HEK293 (cell line): ENCODE results near the gene HPD.

Source experiments
- CTCF ChIA-PET: fragments of 350-600 bp; formaldehyde crosslinking; extraction: SDS; loops from one replicate; lab custom pipeline; 2021; ENCODE audit warnings: antibody characterized with exemption; lab: Yijun Ruan, JAX
- POLR2A ChIA-PET: fragments of 300-600 bp; formaldehyde crosslinking; extraction: SDS; loops from one replicate; lab custom pipeline; 2020; ENCODE audit warnings: antibody characterized with exemption, inconsistent platforms; lab: Yijun Ruan, JAX
- H3K27ac ChIP-seq: fragments of 200-500 bp; sonication (Bioruptor generic); 2 replicates; pipeline ENCODE4 v1.5.1; 2014; ENCODE audit warnings: low read depth, low read length, control low read depth, inconsistent platforms; ENCODE audit errors: extremely low read depth
- H3K36me3 ChIP-seq, 2 experiments: fragments of 200-500 bp in 1 of 2; sonication (Bioruptor generic) in 1 of 2; 1 replicate in 1 of 2; 2 replicates in 1 of 2; pipeline ENCODE4 v1.5.1; 2014 to 2017; ENCODE audit warnings: inconsistent platforms in 2 of 2, low read length in 2 of 2; ENCODE audit not compliant: control insufficient read depth in 2 of 2, insufficient read depth in 1 of 2
- H3K4me1 ChIP-seq: fragments of 200-500 bp; sonication (Bioruptor generic); 2 replicates; pipeline ENCODE4 v1.5.1; 2014; ENCODE audit warnings: mild to moderate bottlenecking, low read length, inconsistent platforms; ENCODE audit not compliant: control insufficient read depth, insufficient read depth
- H3K4me3 ChIP-seq: 2 replicates; pipeline ENCODE4 v1.5.1; 2011; ENCODE audit warnings: low read depth, mild to moderate bottlenecking, control low read depth, low read length, moderate library complexity
- H3K9me3 ChIP-seq: fragments of 200-500 bp; sonication (Bioruptor generic); 2 replicates; pipeline ENCODE4 v1.5.1; 2014; ENCODE audit warnings: low read depth, low read length, inconsistent platforms; ENCODE audit not compliant: control insufficient read depth, insufficient read depth
- HOXC10 ChIP-seq: sonication (generic); formaldehyde crosslinking; IDR thresholded peaks from 2 replicates; pipeline ENCODE4 v1.8.1; 2023; ENCODE audit warnings: mild to moderate bottlenecking, missing genetic modification reagents
- IKZF3 ChIP-seq: fragments of 450-650 bp; IDR thresholded peaks from 2 replicates; pipeline ENCODE4 v1.5.0; 2018; ENCODE audit warnings: missing biosample characterization, mild to moderate bottlenecking, missing genetic modification characterization, moderate library complexity
- KLF7 ChIP-seq: fragments of 450-650 bp; formaldehyde crosslinking; IDR thresholded peaks from 2 replicates; pipeline ENCODE4 v1.5.1; 2016; ENCODE audit warnings: missing biosample characterization, missing genetic modification characterization, borderline replicate concordance
- KLF9 ChIP-seq: fragments of 450-650 bp; formaldehyde crosslinking; IDR thresholded peaks from 2 replicates; pipeline ENCODE4 v1.5.1; 2016; ENCODE audit warnings: missing biosample characterization, missing genetic modification characterization, low read depth
- PRDM6 ChIP-seq: fragments of 450-650 bp; formaldehyde crosslinking; IDR thresholded peaks from 2 replicates; pipeline ENCODE4 v1.5.1; 2017; ENCODE audit warnings: missing biosample characterization, missing genetic modification characterization
- SALL2 ChIP-seq: fragments of 450-650 bp; formaldehyde crosslinking; IDR thresholded peaks from 2 replicates; pipeline ENCODE4 v1.5.0; 2017; ENCODE audit warnings: missing biosample characterization, mild to moderate bottlenecking, missing genetic modification characterization, borderline replicate concordance
- TCF7L2 ChIP-seq: IDR thresholded peaks from 2 replicates; pipeline ENCODE4 v1.6.1; 2011; ENCODE audit warnings: low read depth, mild to moderate bottlenecking, inconsistent platforms, low read length, moderate library complexity, borderline replicate concordance
- ZBTB20 ChIP-seq: fragments of 450-650 bp; formaldehyde crosslinking; IDR thresholded peaks from 2 replicates; pipeline ENCODE4 v1.5.1; 2016; ENCODE audit warnings: missing biosample characterization, missing genetic modification characterization
- ZEB2 ChIP-seq: fragments of 450-650 bp; formaldehyde crosslinking; IDR thresholded peaks from 2 replicates; pipeline ENCODE4 v1.5.1; 2016; ENCODE audit warnings: missing biosample characterization, missing genetic modification characterization
- ZNF10 ChIP-seq: fragments of 450-650 bp; formaldehyde crosslinking; IDR thresholded peaks from 2 replicates; pipeline ENCODE4 v1.5.1; 2017; ENCODE audit warnings: missing biosample characterization, missing genetic modification characterization
- ZNF112 ChIP-seq: fragments of 450-650 bp; formaldehyde crosslinking; IDR thresholded peaks from 2 replicates; pipeline ENCODE4 v1.5.0; 2017; ENCODE audit warnings: missing biosample characterization, missing genetic modification characterization
- ZNF184 ChIP-seq: fragments of 450-650 bp; IDR thresholded peaks from 2 replicates; pipeline ENCODE4 v1.5.1; 2018; ENCODE audit warnings: missing biosample characterization, mild to moderate bottlenecking, missing genetic modification characterization
- ZNF19 ChIP-seq: fragments of 450-650 bp; formaldehyde crosslinking; IDR thresholded peaks from 2 replicates; pipeline ENCODE4; 2016; ENCODE audit warnings: missing biosample characterization, missing genetic modification characterization, low read depth
- ZNF202 ChIP-seq: fragments of 450-650 bp; formaldehyde crosslinking; IDR thresholded peaks from 2 replicates; pipeline ENCODE4 v1.5.1; 2016; ENCODE audit warnings: missing biosample characterization, missing genetic modification characterization, borderline replicate concordance
- ZNF23 ChIP-seq: fragments of 450-650 bp; formaldehyde crosslinking; IDR thresholded peaks from 2 replicates; pipeline ENCODE4 v1.5.1; 2016; ENCODE audit warnings: missing biosample characterization, missing genetic modification characterization, borderline replicate concordance
- ZNF302 ChIP-seq: fragments of 450-650 bp; formaldehyde crosslinking; IDR thresholded peaks from 2 replicates; pipeline ENCODE4 v1.5.1; 2016; ENCODE audit warnings: missing biosample characterization, missing genetic modification characterization, low read depth
- ZNF341 ChIP-seq: fragments of 450-650 bp; formaldehyde crosslinking; IDR thresholded peaks from 2 replicates; pipeline ENCODE4; 2016; ENCODE audit warnings: low read depth, missing biosample characterization, missing genetic modification characterization
- ZNF426 ChIP-seq: fragments of 450-650 bp; formaldehyde crosslinking; IDR thresholded peaks from 2 replicates; pipeline ENCODE4 v1.5.1; 2017; ENCODE audit warnings: missing biosample characterization, missing genetic modification characterization, mild to moderate bottlenecking, inconsistent platforms, moderate library complexity
- ZNF549 ChIP-seq: fragments of 450-650 bp; IDR thresholded peaks from 2 replicates; pipeline ENCODE4 v1.5.1; 2018; ENCODE audit warnings: missing biosample characterization, missing genetic modification characterization, mild to moderate bottlenecking, inconsistent platforms, moderate library complexity
- ZNF596 ChIP-seq: fragments of 450-650 bp; IDR thresholded peaks from 2 replicates; pipeline ENCODE4 v1.5.0; 2018; ENCODE audit warnings: missing biosample characterization, mild to moderate bottlenecking, missing genetic modification characterization, moderate library complexity
- ZNF610 ChIP-seq: fragments of 450-650 bp; formaldehyde crosslinking; IDR thresholded peaks from 2 replicates; pipeline ENCODE4 v1.5.1; 2016; ENCODE audit warnings: missing biosample characterization, missing genetic modification characterization, borderline replicate concordance
- ZNF76 ChIP-seq: fragments of 450-650 bp; formaldehyde crosslinking; IDR thresholded peaks from 2 replicates; pipeline ENCODE4; 2016; ENCODE audit warnings: low read depth, missing biosample characterization, missing genetic modification characterization, borderline replicate concordance
- ZNF792 ChIP-seq: fragments of 450-650 bp; formaldehyde crosslinking; IDR thresholded peaks from 2 replicates; pipeline ENCODE4 v1.5.1; 2016; ENCODE audit warnings: missing biosample characterization, missing genetic modification characterization
- TF ChIP-seq, protein P1 (sequence below): fragments of 450-650 bp; formaldehyde crosslinking; IDR thresholded peaks from 2 replicates; pipeline ENCODE4 v1.5.1; 2017; ENCODE audit warnings: missing biosample characterization, missing genetic modification characterization
- TF ChIP-seq, protein P2 (sequence below): fragments of 450-650 bp; formaldehyde crosslinking; IDR thresholded peaks from 2 replicates; pipeline ENCODE4 v1.5.1; 2017; ENCODE audit warnings: missing biosample characterization, missing genetic modification characterization

The HPD gene

GRCh38 chr12:121849211-121849610 is 9.4 kb downstream of the HPD start (continued):
- TF ChIP-seq, protein P1, sequence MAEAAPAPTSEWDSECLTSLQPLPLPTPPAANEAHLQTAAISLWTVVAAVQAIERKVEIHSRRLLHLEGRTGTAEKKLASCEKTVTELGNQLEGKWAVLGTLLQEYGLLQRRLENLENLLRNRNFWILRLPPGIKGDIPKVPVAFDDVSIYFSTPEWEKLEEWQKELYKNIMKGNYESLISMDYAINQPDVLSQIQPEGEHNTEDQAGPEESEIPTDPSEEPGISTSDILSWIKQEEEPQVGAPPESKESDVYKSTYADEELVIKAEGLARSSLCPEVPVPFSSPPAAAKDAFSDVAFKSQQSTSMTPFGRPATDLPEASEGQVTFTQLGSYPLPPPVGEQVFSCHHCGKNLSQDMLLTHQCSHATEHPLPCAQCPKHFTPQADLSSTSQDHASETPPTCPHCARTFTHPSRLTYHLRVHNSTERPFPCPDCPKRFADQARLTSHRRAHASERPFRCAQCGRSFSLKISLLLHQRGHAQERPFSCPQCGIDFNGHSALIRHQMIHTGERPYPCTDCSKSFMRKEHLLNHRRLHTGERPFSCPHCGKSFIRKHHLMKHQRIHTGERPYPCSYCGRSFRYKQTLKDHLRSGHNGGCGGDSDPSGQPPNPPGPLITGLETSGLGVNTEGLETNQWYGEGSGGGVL: no peak
- TF ChIP-seq ZNF202 (tag by site-specific recombination): no peak
- TF ChIP-seq KLF9 (tag by site-specific recombination): no peak
- no peak for TF ChIP-seq ZNF76 (tag by site-specific recombination)
- no peak for TF ChIP-seq KLF7 (tag by site-specific recombination)
- TF ChIP-seq ZNF610 (tag by site-specific recombination): no peak
- TF ChIP-seq, protein P2, sequence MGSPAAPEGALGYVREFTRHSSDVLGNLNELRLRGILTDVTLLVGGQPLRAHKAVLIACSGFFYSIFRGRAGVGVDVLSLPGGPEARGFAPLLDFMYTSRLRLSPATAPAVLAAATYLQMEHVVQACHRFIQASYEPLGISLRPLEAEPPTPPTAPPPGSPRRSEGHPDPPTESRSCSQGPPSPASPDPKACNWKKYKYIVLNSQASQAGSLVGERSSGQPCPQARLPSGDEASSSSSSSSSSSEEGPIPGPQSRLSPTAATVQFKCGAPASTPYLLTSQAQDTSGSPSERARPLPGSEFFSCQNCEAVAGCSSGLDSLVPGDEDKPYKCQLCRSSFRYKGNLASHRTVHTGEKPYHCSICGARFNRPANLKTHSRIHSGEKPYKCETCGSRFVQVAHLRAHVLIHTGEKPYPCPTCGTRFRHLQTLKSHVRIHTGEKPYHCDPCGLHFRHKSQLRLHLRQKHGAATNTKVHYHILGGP (tag by site-specific recombination): no peak

GRCh38 chr12:121845701-121846100 is 13.0 kb downstream of the HPD start:
- Histone ChIP-seq H3K4me1 (peaks cover 5% of the 10 kb centered on the region; the same call in 1 of the 2 replicates), H3K9me3 (no peaks in the 10 kb centered on the region), H3K36me3 (no peaks in the 10 kb centered on the region), H3K4me3 (no peak overlapping the region), H3K27ac (no peak overlapping the region)
- CTCF ChIA-PET: interaction anchor here (0.6 to 1.9 kb wide), 2 partner anchors 18 to 52 kb away, joined by 4 to 5 read pairs; partner anchors contain the start of gene RHOF
- TF ChIP-seq TCF7L2 (no peak), ZNF184 (tag by site-specific recombination) (no peak), ZNF341 (tag by site-specific recombination) (no peak), ZNF10 (tag by site-specific recombination) (no peak), HOXC10 (no peak), ZBTB20 (tag by site-specific recombination) (no peak), ZNF302 (tag by site-specific recombination) (no peak), ZNF112 (tag by site-specific recombination) (no peak), ZNF792 (no peak), SALL2 (no peak), IKZF3 (tag by site-specific recombination) (no peak), ZNF596 (tag by site-specific recombination) (no peak), ZNF23 (no peak), ZNF549 (no peak), ZEB2 (tag by site-specific recombination) (no peak), ZNF426 (no peak), PRDM6 (tag by site-specific recombination) (no peak), ZNF19 (tag by site-specific recombination) (no peak)
- POLR2A ChIA-PET: interaction anchor here (1.1 kb wide), 1 partner anchor 52 kb away, joined by 3 read pairs; no protein-coding TSS in a partner anchor
